AG09309 (cell line): ENCODE measurements around the gene COL11A2.

Source experiments
- DNase-seq: peaks from one replicate; pipeline ENCODE4 v3.0.0-alpha.2; 2010; ENCODE audit warnings: low read depth
- H3K4me3 ChIP-seq: 2 replicates; pipeline ENCODE4 v1.5.1; 2011; ENCODE audit warnings: mild to moderate bottlenecking, low read depth, low read length, moderate library complexity; ENCODE audit not compliant: control insufficient read depth
- CTCF ChIP-seq: IDR thresholded peaks from 2 replicates; pipeline ENCODE4 v1.5.1; 2011; ENCODE audit warnings: mild to moderate bottlenecking, low read depth, low read length, inconsistent platforms; ENCODE audit not compliant: insufficient read depth, control insufficient read depth; ENCODE audit errors: missing control alignments

COL11A2 gene

GRCh38 chr6:33198853-33199436 is 6.7 kb upstream of the COL11A2 start:
- peak overlapping the region; percentile 90 for H3K4me3 ChIP-seq
- no peak for TF ChIP-seq CTCF
- no peak for DNase-seq

GRCh38 chr6:33198159-33198852 is 6.0 kb upstream of the COL11A2 start:
- DNase-seq = no peak
- no peak for TF ChIP-seq CTCF
- H3K4me3 ChIP-seq = no peak overlapping the region

- no peak overlapping the region for H3K4me3 ChIP-seq
- TF ChIP-seq CTCF = peak; percentile 81
- DNase-seq = peak; percentile 33
These were observed 5.3 kb upstream of the COL11A2 start for GRCh38 chr6:33197431-33198048.

GRCh38 chr6:33195304-33196165 is 3.3 kb upstream of the COL11A2 start:
- no peak overlapping the region for H3K4me3 ChIP-seq
- no peak for DNase-seq
- TF ChIP-seq CTCF = no peak

GRCh38 chr6:33194431-33194979 is 2.2 kb upstream of the COL11A2 start:
- no peak overlapping the region for H3K4me3 ChIP-seq
- no peak for TF ChIP-seq CTCF
- DNase-seq = no peak

- TF ChIP-seq CTCF = no peak
- no peak for DNase-seq
- H3K4me3 ChIP-seq = no peak overlapping the region
These were observed 1.4 kb upstream of the COL11A2 start for GRCh38 chr6:33193619-33194018.
